ENCODE data around the gene GHR. TPM values are rescaled to one million over a fixed set of nuclear protein-coding genes. Genes with fewer than 3 reads are reported as not detected.

GHR gene
- total and polyA plus RNA-seq, 10 of the 15 experiments (the other 5 are each of a cell fraction or from before 2014, with no cell fraction given): 0.23 to 10.2 (median 0.48) TPM

DNA sequence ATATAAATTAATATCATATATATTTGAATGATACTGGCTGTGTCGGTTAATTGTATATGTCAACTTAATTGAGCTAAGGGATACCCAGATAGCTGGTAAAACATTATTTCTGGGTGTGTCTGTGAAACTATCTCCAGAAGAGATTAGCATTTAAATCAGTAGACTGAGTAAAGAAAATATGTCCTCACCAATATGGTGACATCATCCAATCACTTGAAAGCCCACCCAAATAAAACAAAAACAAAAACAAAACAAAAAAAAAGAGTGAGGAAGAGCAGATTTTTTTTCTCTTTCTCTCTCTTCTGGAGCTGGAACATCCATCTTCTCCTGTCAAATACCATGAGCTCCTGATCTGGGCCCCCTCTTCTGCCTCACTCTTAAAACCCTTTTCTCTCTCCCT is 317.7 kb downstream of the GHR start:
- ChIA-PET POLR2A (no interaction called here), RAD21 (ENCODE audit: unreplicated experiment) (interaction anchor here (1.0 kb wide), 1 partner anchor 19 kb away, joined by 5 read pairs; no protein-coding TSS in a partner anchor), CTCF (interaction anchor here (0.7 to 1.9 kb wide), 4 partner anchors 11 to 684 kb away, joined by 3 to 4 read pairs (median 4); no protein-coding TSS in a partner anchor), SMC1A (ENCODE audit: uncharacterized antibody, unreplicated experiment) (interaction anchor here (0.6 kb wide), 2 partner anchors 52 to 1722 kb away, joined by 3 read pairs; no protein-coding TSS in a partner anchor)
- no peak overlapping the region for H3K9ac ChIP-seq (ENCODE audit: control insufficient read depth, insufficient read depth, low read length)
- intact Hi-C loops (cut with micrococcal nuclease; ENCODE audit: unreplicated experiment) (no loop called here), in situ Hi-C loops (cut with MboI) (no loop called here)
- no peaks in the 10 kb centered on the region for H3K27me3 ChIP-seq (replicated peaks in 1 of 2; ENCODE audit: control insufficient read depth in 2 of 2, insufficient read depth in 2 of 2, low read length in 1 of 2)
- no peaks in the 10 kb centered on the region for H3K79me2 ChIP-seq (ENCODE audit: control insufficient read depth, insufficient read depth, low read length)
- no peak overlapping the region for H2AFZ ChIP-seq (ENCODE audit: control insufficient read depth, low read depth, low read length)
- H3K9me3 ChIP-seq (replicated peaks; ENCODE audit: control insufficient read depth, insufficient read depth, low read length): no peaks in the 10 kb centered on the region
- no peaks in the 10 kb centered on the region for H3K36me3 ChIP-seq (ENCODE audit: control insufficient read depth in 2 of 2, insufficient read depth in 2 of 2, low read length in 1 of 2)
- no TSS peak for BruUV-seq (replicated peaks)
- no peak overlapping the region for H3K4me3 ChIP-seq
- H3K4me2 ChIP-seq (ENCODE audit: control insufficient read depth, insufficient read depth): no peak overlapping the region
- 0% methylated on average over 1 of the region's 1 CpG for WGBS (ENCODE audit: insufficient coverage, insufficient replicate concordance, low lambda C conversion rate, missing lambda C conversion rate)
- no peak overlapping the region for H3K27ac ChIP-seq (ENCODE audit: control insufficient read depth, insufficient read depth)
- no peaks in the 10 kb centered on the region for H4K20me1 ChIP-seq (ENCODE audit: control insufficient read depth, insufficient read depth)
- H3K4me1 ChIP-seq (ENCODE audit: control insufficient read depth, insufficient read depth, low read length): no peaks in the 10 kb centered on the region
- DNase-seq (ENCODE audit: low read depth, low spot score) (no peak), ATAC-seq (no peak), FAIRE-seq (no peak)
- TF ChIP-seq RB1 (IDR thresholded peaks at IDR 0.05; ENCODE audit: borderline replicate concordance) (no peak), ZSCAN29 (IDR thresholded peaks at IDR 0.05) (no peak), CBX5 (IDR thresholded peaks at IDR 0.05; ENCODE audit: low read depth) (no peak), NBN (IDR thresholded peaks at IDR 0.05) (no peak), FOXK2 (IDR thresholded peaks at IDR 0.05) (no peak), HDGF (IDR thresholded peaks at IDR 0.05) (no peak), SUPT20H (IDR thresholded peaks at IDR 0.05; ENCODE audit: borderline replicate concordance, control insufficient read depth, low read depth, low read length) (no peak), SUZ12 (IDR thresholded peaks at IDR 0.05; ENCODE audit: unreplicated experiment) (no peak), SREBF1 (IDR thresholded peaks at IDR 0.05; ENCODE audit: low read length) (no peak), PAX8 (IDR thresholded peaks at IDR 0.05) (no peak), RBBP5 (conservative IDR thresholded peaks at IDR 0.05) (no peak), MEF2B (IDR thresholded peaks at IDR 0.05; ENCODE audit: partially characterized antibody, poor library complexity, severe bottlenecking) (no peak), SRF (IDR thresholded peaks at IDR 0.05; ENCODE audit: low read depth in 2 of 2, low read length in 2 of 2) (no peak), CREM (IDR thresholded peaks at IDR 0.05; ENCODE audit: low read depth) (no peak), TAF1 (IDR thresholded peaks at IDR 0.05; ENCODE audit: borderline replicate concordance, low read depth, low read length) (no peak)
- TF ChIP-seq, protein P1, sequence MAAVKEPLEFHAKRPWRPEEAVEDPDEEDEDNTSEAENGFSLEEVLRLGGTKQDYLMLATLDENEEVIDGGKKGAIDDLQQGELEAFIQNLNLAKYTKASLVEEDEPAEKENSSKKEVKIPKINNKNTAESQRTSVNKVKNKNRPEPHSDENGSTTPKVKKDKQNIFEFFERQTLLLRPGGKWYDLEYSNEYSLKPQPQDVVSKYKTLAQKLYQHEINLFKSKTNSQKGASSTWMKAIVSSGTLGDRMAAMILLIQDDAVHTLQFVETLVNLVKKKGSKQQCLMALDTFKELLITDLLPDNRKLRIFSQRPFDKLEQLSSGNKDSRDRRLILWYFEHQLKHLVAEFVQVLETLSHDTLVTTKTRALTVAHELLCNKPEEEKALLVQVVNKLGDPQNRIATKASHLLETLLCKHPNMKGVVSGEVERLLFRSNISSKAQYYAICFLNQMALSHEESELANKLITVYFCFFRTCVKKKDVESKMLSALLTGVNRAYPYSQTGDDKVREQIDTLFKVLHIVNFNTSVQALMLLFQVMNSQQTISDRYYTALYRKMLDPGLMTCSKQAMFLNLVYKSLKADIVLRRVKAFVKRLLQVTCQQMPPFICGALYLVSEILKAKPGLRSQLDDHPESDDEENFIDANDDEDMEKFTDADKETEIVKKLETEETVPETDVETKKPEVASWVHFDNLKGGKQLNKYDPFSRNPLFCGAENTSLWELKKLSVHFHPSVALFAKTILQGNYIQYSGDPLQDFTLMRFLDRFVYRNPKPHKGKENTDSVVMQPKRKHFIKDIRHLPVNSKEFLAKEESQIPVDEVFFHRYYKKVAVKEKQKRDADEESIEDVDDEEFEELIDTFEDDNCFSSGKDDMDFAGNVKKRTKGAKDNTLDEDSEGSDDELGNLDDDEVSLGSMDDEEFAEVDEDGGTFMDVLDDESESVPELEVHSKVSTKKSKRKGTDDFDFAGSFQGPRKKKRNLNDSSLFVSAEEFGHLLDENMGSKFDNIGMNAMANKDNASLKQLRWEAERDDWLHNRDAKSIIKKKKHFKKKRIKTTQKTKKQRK (IDR thresholded peaks at IDR 0.05; ENCODE audit: low read depth, low read length): no peak
- TF ChIP-seq, protein P2, sequence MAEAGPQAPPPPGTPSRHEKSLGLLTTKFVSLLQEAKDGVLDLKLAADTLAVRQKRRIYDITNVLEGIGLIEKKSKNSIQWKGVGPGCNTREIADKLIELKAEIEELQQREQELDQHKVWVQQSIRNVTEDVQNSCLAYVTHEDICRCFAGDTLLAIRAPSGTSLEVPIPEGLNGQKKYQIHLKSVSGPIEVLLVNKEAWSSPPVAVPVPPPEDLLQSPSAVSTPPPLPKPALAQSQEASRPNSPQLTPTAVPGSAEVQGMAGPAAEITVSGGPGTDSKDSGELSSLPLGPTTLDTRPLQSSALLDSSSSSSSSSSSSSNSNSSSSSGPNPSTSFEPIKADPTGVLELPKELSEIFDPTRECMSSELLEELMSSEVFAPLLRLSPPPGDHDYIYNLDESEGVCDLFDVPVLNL (IDR thresholded peaks at IDR 0.05; ENCODE audit: low read depth, low read length): no peak
- TF ChIP-seq, protein P3, sequence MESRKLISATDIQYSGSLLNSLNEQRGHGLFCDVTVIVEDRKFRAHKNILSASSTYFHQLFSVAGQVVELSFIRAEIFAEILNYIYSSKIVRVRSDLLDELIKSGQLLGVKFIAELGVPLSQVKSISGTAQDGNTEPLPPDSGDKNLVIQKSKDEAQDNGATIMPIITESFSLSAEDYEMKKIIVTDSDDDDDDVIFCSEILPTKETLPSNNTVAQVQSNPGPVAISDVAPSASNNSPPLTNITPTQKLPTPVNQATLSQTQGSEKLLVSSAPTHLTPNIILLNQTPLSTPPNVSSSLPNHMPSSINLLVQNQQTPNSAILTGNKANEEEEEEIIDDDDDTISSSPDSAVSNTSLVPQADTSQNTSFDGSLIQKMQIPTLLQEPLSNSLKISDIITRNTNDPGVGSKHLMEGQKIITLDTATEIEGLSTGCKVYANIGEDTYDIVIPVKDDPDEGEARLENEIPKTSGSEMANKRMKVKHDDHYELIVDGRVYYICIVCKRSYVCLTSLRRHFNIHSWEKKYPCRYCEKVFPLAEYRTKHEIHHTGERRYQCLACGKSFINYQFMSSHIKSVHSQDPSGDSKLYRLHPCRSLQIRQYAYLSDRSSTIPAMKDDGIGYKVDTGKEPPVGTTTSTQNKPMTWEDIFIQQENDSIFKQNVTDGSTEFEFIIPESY (IDR thresholded peaks at IDR 0.05): no peak
- TF ChIP-seq, protein P4, sequence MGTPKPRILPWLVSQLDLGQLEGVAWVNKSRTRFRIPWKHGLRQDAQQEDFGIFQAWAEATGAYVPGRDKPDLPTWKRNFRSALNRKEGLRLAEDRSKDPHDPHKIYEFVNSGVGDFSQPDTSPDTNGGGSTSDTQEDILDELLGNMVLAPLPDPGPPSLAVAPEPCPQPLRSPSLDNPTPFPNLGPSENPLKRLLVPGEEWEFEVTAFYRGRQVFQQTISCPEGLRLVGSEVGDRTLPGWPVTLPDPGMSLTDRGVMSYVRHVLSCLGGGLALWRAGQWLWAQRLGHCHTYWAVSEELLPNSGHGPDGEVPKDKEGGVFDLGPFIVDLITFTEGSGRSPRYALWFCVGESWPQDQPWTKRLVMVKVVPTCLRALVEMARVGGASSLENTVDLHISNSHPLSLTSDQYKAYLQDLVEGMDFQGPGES (IDR thresholded peaks at IDR 0.05): no peak

Data from GM12878 (cell line).